Uterus (tissue), 4 donors: ENCODE results near the gene CARD16. TPM values are rescaled to one million over a fixed set of nuclear protein-coding genes. Genes with fewer than 3 reads are reported as not detected.
"Not testable (repeated sequence)": the region's sequence is repeated elsewhere in the genome, so short reads cannot be mapped to it uniquely, and the experiment has no call there.

Experiments used
- DNase-seq, 2 donors: peaks; one replicate each; pipeline ENCODE4 v3.0.0-alpha.2; 2019 to 2020
- H3K27ac ChIP-seq, 2 donors: fragments of 200-600 bp; sonication (generic); 1 replicate in 1 of 2; 2 replicates in 1 of 2; pipeline ENCODE4 v1.5.1; 2016 to 2018
- H3K27me3 ChIP-seq, 2 donors: fragments of 200-600 bp; sonication (generic); one replicate each; pipeline ENCODE4 v1.5.1; 2018 to 2019; ENCODE audit warnings: control low read depth in 1 of 2
- H3K36me3 ChIP-seq, 2 donors: fragments of 200-600 bp; sonication (generic); one replicate each; pipeline ENCODE4 v1.5.1; 2019; ENCODE audit warnings: control low read depth in 1 of 2
- H3K4me1 ChIP-seq, 2 donors: fragments of 200-600 bp; sonication (generic); one replicate each; pipeline ENCODE4 v1.5.1; 2018 to 2019; ENCODE audit warnings: control low read depth in 1 of 2
- H3K4me3 ChIP-seq, 2 donors: fragments of 200-600 bp; sonication (generic); 1 replicate in 1 of 2; 2 replicates in 1 of 2; pipeline ENCODE4 v1.5.1; 2018 to 2019; ENCODE audit warnings: mild to moderate bottlenecking in 1 of 2
- H3K9me3 ChIP-seq, 2 donors: fragments of 200-600 bp; sonication (generic); one replicate each; pipeline ENCODE4 v1.5.1; 2019; ENCODE audit warnings: control low read depth in 1 of 2
- POLR2A ChIP-seq, 2 donors: fragments of 450-650 bp; IDR thresholded peaks; one replicate each; pipeline ENCODE4 v1.6.1; 2016; ENCODE audit warnings: antibody characterized with exemption in 2 of 2, mild to moderate bottlenecking in 1 of 2, moderate library complexity in 1 of 2
- intact Hi-C: fragments of 100-400 bp; cut with DNase I; formaldehyde crosslinking; loops from one replicate; pipeline ENCODE4 v1.15.1; 2023; ENCODE audit warnings: low total_unique reads
- total RNA-seq, 4 donors: library from RNA; depleted of rRNA in 3 of 4; stranded (reverse); fragments of >200 nt in 3 of 4; gene quantifications; one replicate each; pipeline versions ENCODE4 v1.1.0 to v1.2.4, GENCODE V29; 2014 to 2023
- TF ChIP-seq, protein P1 (sequence below), 4 experiments: fragments of 200-600 bp in 2 of 4; fragments of 450-650 bp in 2 of 4; sonication (generic) in 2 of 4; IDR thresholded peaks; one replicate each; pipeline ENCODE4 v1.5.1; 2016 to 2019; ENCODE audit warnings: antibody characterized with exemption in 4 of 4, mild to moderate bottlenecking in 2 of 4, moderate library complexity in 1 of 4
- donor health status: DM: yes; HTN: yes; CAD: no.

Gene CARD16
- total RNA-seq, 4 donors from 2014 or later = 3.7 to 17.0 TPM; not detected in 2

DNA sequence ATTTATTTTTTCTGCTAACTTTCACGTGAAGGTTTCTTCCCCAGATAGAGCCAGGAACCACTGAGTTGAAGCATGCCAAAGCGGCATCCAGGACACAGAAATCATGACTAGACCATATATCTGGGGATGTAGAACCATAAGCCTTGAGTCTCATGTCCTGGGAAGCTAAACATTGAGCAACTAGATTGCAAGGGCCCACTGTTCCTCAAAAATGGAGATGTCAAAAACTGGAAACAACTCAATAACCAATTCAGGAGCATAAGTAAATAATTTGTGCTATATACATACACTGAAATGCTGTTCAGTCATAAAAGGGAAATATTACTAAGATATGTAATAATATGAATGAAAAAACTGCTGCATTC lies 29.0 kb upstream of the CARD16 start:
- TF ChIP-seq, protein P1, sequence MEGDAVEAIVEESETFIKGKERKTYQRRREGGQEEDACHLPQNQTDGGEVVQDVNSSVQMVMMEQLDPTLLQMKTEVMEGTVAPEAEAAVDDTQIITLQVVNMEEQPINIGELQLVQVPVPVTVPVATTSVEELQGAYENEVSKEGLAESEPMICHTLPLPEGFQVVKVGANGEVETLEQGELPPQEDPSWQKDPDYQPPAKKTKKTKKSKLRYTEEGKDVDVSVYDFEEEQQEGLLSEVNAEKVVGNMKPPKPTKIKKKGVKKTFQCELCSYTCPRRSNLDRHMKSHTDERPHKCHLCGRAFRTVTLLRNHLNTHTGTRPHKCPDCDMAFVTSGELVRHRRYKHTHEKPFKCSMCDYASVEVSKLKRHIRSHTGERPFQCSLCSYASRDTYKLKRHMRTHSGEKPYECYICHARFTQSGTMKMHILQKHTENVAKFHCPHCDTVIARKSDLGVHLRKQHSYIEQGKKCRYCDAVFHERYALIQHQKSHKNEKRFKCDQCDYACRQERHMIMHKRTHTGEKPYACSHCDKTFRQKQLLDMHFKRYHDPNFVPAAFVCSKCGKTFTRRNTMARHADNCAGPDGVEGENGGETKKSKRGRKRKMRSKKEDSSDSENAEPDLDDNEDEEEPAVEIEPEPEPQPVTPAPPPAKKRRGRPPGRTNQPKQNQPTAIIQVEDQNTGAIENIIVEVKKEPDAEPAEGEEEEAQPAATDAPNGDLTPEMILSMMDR (IDR thresholded peaks at IDR 0.05) = no peak
- no peak for TF ChIP-seq POLR2A (IDR thresholded peaks at IDR 0.05)
- no peaks in the 10 kb centered on the region for H3K27me3 ChIP-seq
- no peak overlapping the region for H3K27ac ChIP-seq
- H3K4me3 ChIP-seq = no peak overlapping the region
- no peaks in the 10 kb centered on the region for H3K4me1 ChIP-seq
- H3K9me3 ChIP-seq = no peaks in the 10 kb centered on the region
- DNase-seq = no peak
- intact Hi-C loops = no loop called here
- no peaks in the 10 kb centered on the region for H3K36me3 ChIP-seq

DNA sequence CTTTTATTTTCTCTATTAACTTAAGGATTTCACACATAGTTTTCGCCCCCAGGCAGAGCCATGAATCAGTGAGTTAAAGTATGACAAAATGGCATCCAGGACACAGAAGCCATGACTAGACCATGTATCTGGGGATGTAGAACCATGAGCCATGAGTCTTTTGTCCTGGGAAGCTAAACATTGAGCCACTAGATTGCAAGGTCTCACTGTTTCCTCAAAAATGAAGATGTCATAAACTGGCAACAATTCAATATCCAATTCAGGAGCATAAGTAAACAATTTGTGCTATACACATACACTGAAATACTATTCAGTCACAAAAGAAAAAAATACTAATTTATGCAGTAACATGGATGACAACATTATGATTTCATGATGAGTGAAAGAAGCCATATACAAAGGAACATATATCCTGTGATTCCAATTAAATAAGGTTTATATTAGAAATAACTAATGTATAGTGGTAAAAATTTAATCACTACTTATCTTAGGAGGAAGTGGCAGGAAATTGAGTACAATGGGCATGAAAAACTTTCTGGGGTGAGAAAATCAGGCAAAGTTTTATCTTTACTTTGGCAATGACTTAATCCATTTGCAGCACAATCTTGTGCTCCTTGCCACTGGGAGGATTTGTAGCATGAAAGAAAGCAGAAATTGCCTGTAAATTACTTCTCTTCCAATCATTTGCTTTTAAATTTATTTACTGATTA lies 28.5 kb upstream of the CARD16 start:
- no peaks in the 10 kb centered on the region for H3K9me3 ChIP-seq
- no peak for DNase-seq
- H3K4me3 ChIP-seq = no peak overlapping the region
- no peak overlapping the region for H3K27ac ChIP-seq
- no peaks in the 10 kb centered on the region for H3K36me3 ChIP-seq
- H3K27me3 ChIP-seq = no peaks in the 10 kb centered on the region
- TF ChIP-seq, protein P1 (IDR thresholded peaks at IDR 0.05) = no peak
- TF ChIP-seq POLR2A (IDR thresholded peaks at IDR 0.05) = no peak
- intact Hi-C loops = no loop called here
- no peaks in the 10 kb centered on the region for H3K4me1 ChIP-seq

DNA sequence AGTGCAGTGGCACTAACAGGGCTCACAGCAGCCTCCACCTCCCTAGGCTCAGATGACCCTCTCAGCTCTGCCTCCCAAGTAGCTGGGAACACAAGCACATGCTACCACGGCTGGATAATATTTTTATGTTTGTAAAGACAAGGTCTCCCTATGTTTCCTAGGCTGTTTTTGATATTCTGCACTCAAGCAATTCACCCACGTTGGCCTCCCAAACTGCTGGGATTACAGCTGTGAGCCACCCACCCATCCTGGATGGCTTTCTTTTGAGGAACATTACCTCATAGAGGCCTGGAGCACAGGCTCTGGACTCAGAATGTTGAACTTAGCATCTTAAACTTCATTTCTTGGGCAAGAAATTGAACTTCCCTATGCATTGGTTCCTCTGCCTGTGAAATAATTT lies 26.9 kb upstream of the CARD16 start:
- H3K9me3 ChIP-seq, H3K27ac ChIP-seq, H3K4me1 ChIP-seq, H3K4me3 ChIP-seq, DNase-seq, intact Hi-C loops, H3K36me3 ChIP-seq, H3K27me3 ChIP-seq: not testable (repeated sequence)

DNA sequence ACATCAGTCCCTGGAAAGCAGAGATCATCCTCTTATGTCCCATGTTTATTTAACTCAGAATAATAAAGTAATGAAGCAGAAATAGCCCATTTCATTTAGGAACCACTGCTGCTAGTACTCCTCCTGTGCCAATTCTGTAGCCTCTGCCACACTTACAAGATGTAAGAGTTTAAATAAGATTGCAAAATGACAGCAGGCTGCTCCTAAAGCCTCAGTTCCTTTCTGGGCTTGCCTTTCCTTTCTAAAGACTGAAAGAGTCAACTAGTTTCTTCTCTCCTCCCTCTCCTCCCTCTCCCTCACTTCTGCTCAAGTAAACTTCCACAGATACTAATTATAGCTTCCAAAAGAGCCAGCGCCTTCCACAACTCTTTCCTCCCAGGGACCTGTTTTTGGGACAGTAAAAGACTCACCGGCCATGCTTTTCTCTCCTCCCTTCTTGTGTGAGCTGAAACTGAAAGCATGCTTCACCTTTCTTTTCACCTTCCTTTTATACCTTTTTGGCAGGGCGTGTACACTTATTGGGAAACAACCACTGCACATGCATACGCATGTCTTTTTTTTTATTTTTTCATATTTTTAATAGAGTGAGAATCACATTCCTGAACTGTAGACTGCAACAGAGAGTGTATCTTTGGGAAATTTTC lies 26.1 kb upstream of the CARD16 start:
- TF ChIP-seq, protein P1 (IDR thresholded peaks at IDR 0.05) = no peak
- TF ChIP-seq POLR2A (IDR thresholded peaks at IDR 0.05) = no peak
- H3K4me1 ChIP-seq = no peaks in the 10 kb centered on the region
- no peaks in the 10 kb centered on the region for H3K27me3 ChIP-seq
- H3K4me3 ChIP-seq = no peak overlapping the region
- no peaks in the 10 kb centered on the region for H3K36me3 ChIP-seq
- intact Hi-C loops = no loop called here
- no peak overlapping the region for H3K27ac ChIP-seq
- DNase-seq = no peak
- no peaks in the 10 kb centered on the region for H3K9me3 ChIP-seq

DNA sequence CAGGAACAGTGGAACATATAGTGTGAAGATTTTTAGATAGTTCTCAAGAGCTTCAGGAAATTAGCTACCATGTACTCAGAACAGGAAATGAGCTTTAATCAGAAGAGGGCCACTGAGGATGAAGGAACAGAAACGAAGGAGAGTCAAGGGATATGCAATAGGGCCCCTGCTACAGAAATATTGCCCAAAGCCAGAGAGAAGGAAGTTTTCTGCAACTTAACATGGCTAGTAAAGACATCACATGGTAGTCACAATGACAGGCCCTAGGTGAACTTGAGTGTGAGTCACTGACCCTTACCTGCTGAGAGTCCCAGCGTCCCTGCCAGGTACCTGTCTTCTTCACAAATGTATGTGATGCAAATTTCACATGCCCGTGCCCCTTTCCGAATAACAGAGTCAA lies 25.2 kb upstream of the CARD16 start:
- Histone ChIP-seq H3K9me3 (no peaks in the 10 kb centered on the region), H3K4me3 (no peak overlapping the region), H3K36me3 (no peaks in the 10 kb centered on the region), H3K27me3 (no peaks in the 10 kb centered on the region), H3K4me1 (no peaks in the 10 kb centered on the region), H3K27ac (no peak overlapping the region)
- TF ChIP-seq, protein P1 (IDR thresholded peaks at IDR 0.05) = no peak
- TF ChIP-seq POLR2A (IDR thresholded peaks at IDR 0.05) = no peak
- intact Hi-C loops = no loop called here
- no peak for DNase-seq

DNA sequence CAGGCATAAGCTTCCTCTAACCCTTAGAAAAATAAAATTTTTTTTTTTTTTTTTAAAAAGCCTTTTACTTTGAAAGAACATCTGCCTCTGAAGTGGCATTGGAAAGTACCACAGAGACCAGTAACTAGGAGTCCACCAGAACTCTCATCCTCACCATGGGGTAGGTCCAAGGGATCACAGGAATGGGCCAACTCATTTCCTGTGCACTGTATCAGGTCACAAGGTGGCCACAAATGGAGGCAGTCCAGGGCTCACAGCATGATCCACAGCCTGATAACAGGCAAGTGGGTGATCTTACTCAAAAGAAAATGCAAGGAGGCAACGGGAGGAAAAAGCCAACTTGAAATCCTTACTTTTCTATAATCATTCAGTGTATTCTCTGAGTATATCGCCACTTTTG lies 24.6 kb upstream of the CARD16 start:
- DNase-seq, H3K27ac ChIP-seq, H3K36me3 ChIP-seq, H3K4me1 ChIP-seq, intact Hi-C loops, H3K9me3 ChIP-seq, H3K4me3 ChIP-seq, H3K27me3 ChIP-seq: not testable (repeated sequence)

DNA sequence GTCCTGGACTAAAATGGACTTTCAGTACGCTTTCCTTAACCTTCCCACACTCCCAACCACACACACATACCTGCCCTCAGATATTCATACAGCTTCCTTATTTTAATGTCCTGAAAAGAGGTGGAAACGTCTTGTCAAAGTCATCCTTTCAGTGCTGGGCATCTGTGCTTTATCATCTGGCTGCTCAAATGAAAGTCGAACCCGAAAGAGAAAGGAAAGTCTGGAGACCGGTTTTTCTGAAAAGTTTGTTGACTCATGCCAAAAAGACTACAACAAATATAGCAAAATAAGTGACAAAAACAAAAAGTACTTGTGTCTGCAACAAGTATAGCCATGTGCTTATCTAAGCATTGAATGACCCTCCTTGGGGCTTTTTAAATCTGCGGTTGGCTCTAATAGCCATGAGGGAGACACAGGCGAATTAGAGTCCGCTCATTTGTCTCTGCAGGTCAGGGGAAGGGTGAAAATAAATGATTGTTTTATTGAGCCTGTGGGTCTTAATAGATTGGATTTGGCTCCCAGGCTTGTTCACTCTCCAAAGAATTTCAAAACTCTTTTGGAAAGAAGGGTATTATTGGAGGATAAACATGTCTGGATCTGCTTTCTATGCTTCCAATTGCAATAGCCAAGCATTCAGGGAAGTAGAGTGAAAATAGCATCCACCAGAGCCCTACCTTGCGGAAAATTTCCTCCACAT lies 18.3 kb upstream of the CARD16 start:
- H3K27ac ChIP-seq, H3K4me3 ChIP-seq, intact Hi-C loops, H3K9me3 ChIP-seq, H3K4me1 ChIP-seq, DNase-seq, H3K36me3 ChIP-seq, H3K27me3 ChIP-seq: not testable (repeated sequence)
